GM12801 (cell line): ENCODE measurements around the gene SYT9.

Experiments
- TF ChIP-seq, protein P1 (sequence below): IDR thresholded peaks from one replicate; pipeline ENCODE4 v1.5.1; 2011; ENCODE audit warnings: control low read depth; ENCODE audit not compliant: insufficient read length; ENCODE audit errors: extremely low read depth

Gene SYT9

DNA sequence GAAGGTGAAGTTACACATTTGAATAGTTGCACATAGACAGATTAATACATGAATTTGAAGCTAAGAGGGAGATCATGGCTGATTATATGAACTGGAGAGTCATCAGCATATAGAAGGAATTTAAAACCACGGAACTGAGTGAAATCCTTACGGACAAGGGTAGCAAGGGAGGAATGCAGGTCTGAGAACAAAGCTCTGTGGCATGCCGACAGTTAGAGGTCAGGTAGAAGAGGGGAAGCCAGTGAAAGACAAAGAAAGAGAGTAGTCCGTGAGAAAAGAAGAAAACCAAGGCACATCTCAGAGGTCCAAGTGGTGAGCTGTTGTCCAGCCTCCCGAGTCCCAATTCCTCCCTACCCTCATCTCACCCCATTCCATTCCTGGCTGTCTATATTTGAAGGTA is 11.8 kb upstream of the SYT9 start:
- TF ChIP-seq, protein P1, sequence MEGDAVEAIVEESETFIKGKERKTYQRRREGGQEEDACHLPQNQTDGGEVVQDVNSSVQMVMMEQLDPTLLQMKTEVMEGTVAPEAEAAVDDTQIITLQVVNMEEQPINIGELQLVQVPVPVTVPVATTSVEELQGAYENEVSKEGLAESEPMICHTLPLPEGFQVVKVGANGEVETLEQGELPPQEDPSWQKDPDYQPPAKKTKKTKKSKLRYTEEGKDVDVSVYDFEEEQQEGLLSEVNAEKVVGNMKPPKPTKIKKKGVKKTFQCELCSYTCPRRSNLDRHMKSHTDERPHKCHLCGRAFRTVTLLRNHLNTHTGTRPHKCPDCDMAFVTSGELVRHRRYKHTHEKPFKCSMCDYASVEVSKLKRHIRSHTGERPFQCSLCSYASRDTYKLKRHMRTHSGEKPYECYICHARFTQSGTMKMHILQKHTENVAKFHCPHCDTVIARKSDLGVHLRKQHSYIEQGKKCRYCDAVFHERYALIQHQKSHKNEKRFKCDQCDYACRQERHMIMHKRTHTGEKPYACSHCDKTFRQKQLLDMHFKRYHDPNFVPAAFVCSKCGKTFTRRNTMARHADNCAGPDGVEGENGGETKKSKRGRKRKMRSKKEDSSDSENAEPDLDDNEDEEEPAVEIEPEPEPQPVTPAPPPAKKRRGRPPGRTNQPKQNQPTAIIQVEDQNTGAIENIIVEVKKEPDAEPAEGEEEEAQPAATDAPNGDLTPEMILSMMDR, result no peak

DNA sequence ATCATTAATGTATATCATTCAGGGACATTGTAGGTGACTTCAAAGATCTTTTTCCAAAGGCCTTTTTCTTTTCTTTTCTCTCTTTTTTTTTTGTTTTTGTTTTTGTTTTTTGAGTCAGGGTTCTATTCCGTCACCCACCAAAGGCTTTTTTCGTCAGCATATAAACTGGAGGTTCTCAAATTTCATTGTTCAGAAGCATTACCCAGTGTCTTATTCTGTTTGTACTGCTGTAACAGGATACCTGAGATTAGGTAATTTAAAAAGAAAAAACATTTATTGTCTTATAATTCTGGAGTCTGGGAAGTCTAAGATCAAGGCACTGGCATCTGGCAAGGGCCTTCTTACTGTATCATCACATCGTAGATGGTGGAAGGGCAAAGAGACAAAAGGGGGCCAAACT is 6.4 kb upstream of the SYT9 start:
- TF ChIP-seq, protein P1, result no peak

DNA sequence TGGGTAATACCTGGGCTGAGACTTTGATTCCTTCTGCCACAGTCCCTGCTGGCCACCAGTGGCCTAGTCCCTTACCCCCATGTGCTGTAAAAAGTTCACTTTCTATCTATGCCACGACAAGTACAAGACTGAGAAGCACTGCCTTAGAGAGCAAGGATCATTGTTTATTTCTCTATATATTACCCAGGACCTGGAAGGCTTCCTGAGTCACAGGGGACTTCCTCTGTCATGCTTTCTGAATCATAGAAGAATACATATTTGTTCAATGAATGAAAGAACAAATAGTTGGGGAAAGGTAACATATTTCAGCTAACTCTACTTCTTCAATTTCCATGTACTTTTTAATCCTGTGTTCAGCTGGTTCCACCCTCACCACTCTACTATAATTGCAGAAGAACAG is 5.5 kb upstream of the SYT9 start:
- TF ChIP-seq, protein P1, result no peak

DNA sequence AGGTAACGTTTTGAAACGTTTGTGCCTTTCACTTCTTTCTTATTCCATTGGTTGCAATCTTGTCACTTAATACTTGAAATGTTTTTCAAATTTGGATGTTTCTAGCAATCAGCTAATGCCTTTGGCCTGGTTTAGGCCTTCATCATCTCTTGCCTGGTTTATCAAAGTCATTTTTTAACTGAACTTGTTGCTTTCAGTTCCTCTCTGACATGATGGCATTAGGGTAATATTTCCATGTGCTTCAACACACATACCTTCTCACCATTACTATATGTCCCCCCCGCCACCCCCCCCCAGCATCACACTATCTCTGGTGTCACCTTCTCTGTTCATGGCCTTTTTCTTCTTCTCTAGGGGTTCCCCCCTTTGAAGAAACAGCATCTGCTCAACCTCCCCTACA is 1.5 kb upstream of the SYT9 start:
- TF ChIP-seq, protein P1, result no peak

DNA sequence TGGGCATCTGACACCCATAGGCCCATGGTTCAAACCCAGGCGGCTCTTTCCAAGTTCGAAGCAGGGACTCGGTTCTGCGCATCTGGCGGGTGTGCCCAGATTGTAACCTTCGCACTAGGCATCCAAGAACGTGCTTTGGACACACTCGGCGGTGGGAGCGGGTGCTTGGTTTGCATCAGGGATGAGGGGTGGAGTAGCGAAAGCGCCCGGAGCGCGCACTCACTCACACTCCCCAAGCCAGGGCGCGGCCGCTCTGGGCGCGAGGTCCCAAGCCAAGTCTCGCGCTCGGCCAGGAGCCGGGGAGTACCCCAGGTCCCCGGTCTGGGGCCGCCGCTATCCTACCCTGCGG is 243 bp upstream of the SYT9 start:
- TF ChIP-seq, protein P1, result no peak

DNA sequence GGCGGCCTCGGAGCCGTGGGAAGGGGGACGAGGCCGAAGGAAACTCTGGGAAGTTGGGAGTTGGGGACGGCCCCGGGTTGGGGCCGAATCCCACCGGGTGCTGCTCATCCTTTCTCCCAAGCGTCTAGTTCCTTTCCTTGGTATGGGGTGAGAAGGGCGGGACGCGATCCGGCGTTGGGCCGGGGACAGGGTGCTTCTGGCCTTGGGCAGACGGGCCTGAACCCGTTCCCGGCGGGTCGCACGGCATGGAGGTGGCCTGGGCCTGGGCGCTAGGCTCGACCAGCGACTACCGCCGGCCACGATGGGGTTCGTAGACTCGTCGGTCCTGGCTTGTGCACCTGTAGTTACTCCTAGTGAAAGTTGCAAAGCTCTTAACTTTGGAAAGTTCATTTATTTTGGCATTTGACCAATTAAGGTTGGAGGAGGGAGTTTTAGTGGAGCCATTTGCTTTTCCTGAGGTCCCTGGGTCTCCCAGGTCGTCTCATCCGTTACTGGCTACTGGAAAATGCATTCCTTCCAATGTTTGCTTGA is 1.0 kb downstream of the SYT9 start:
- TF ChIP-seq, protein P1, result no peak

DNA sequence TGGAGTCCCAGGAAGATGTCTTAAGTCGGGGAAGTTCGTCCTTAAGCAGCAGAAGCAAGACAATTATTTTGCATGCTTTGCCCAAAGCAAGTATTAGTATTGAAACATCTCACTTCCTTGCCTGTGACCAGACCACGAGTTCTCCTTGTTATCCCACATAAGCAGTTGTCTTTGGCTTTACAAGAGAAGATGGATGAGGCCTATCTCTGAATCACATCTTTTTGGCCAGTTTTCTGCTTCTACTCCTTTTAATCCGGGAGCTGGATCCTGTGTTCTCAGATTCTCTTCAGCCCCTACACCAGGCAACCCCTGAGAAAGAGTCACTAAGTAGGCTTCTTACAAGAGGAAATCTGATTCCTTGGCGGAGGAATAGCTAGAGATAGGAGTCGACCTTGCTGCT is 2.1 kb downstream of the SYT9 start:
- TF ChIP-seq, protein P1, result no peak
